Choroid plexus epithelial cell (primary cell): ENCODE measurements around the gene EGFR.

ENCODE experiments used
- DNase-seq: peaks from one replicate; pipeline ENCODE4 v3.0.0-alpha.2; 2010; ENCODE audit warnings: low read depth
- H3K4me3 ChIP-seq: 2 replicates; pipeline ENCODE4 v1.5.1; 2011; ENCODE audit warnings: low read depth, mild to moderate bottlenecking, control low read depth, low read length, moderate library complexity
- CTCF ChIP-seq: conservative IDR thresholded peaks from 2 replicates; pipeline ENCODE4 v1.5.1; 2011; ENCODE audit warnings: low read depth, mild to moderate bottlenecking, control low read depth, inconsistent platforms, low read length, moderate library complexity

The EGFR gene

GRCh38 chr7:55097100-55097499 is 78.3 kb downstream of the EGFR start:
- TF ChIP-seq CTCF = no peak
- H3K4me3 ChIP-seq = no peak overlapping the region
- DNase-seq = no peak

- DNase-seq = peak; percentile 40
- no peak for TF ChIP-seq CTCF
- no peak overlapping the region for H3K4me3 ChIP-seq
These were observed 80.4 kb downstream of the EGFR start for GRCh38 chr7:55099066-55099820.

GRCh38 chr7:55099821-55100543 is 81.2 kb downstream of the EGFR start:
- no peak for TF ChIP-seq CTCF
- peak; percentile 34 for DNase-seq
- H3K4me3 ChIP-seq = no peak overlapping the region

DNA sequence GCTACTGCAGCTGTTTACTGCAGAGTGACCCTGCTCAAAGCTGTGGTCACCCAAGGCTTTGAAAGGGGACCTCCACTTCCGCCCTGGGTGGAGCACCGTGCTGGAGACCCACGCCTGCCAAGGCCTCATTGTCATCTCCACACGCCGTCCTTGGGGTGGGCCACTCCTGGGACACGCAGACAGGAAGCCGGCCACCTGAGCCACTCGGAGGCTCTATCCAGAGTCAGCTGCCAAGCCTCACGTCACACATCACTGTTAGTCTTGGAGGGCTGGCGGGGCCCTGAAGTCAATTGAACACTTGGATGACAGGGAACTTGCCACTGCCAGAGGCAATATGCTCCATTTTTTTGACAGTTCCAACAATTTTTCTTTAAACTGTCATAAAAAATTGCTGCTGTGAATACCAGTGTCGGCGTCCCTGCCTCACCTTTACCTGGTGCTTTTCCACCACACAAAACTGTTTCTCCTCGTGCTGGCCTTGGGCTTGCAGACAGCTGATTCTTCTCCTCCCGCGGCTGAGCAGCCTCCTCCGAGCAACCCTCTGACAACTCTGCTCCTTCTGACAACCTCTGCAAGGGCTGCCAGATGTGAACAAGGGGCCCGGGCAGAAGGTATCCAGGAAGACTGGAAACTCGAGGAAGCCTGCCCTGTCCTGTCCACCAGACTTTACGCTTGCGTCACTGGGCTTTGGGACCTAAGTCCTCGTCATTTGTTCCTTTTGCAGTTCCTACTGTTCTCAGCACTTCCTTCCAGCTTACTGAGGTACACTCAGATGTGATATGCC is 81.9 kb downstream of the EGFR start:
- no peak for DNase-seq
- no peak overlapping the region for H3K4me3 ChIP-seq
- TF ChIP-seq CTCF = no peak

GRCh38 chr7:55101359-55101758 is 82.5 kb downstream of the EGFR start:
- no peak overlapping the region for H3K4me3 ChIP-seq
- no peak for DNase-seq
- TF ChIP-seq CTCF = no peak

- H3K4me3 ChIP-seq = no peak overlapping the region
- no peak for TF ChIP-seq CTCF
These were observed 85.3 kb downstream of the EGFR start for GRCh38 chr7:55104123-55104522.

More at GRCh38 chr7:55104123-55104522, 85.3 kb downstream of the EGFR start:
- DNase-seq = no peak
